ENCODE results near the gene SLC35F3. TPM values are rescaled to one million over a fixed set of nuclear protein-coding genes. Genes with fewer than 3 reads are reported as not detected.

Gene SLC35F3
- total RNA-seq, 1 experiment from 2014 or later = 19.1 TPM

- DNase-seq (ENCODE audit: low read depth, low spot score) (no peak), ATAC-seq (peak; percentile 19; the same call in 1 of the 2 replicates)
- H3K27ac ChIP-seq (ENCODE audit: low read length) = no peak overlapping the region
- BruUV-seq (replicated peaks) = no TSS peak
- peak overlapping the region; percentile 23 to 44; a peak in 3 of 4 replicates for H3K4me3 ChIP-seq (ENCODE audit: low read depth in 2 of 2, low read length in 2 of 2)
- intact Hi-C loops (cut with micrococcal nuclease; ENCODE audit: unreplicated experiment) (loop anchor here (5.0 kb wide), 1 partner anchor 214 kb away; no protein-coding TSS in a partner anchor), in situ Hi-C loops (cut with HindIII; ENCODE audit: low pct_unique_long_range_greater_than_20kb, low sequenced_read_pairs) (no loop called here)
- POLR2A ChIA-PET = no interaction called here
- H3K27me3 ChIP-seq (ENCODE audit: control insufficient read depth, insufficient read depth, low read length) = no peaks in the 10 kb centered on the region
- no peak for TF ChIP-seq REST (IDR thresholded peaks at IDR 0.05; ENCODE audit: insufficient read depth in 1 of 2, low read depth in 2 of 2, low read length in 1 of 2)
- no peak for TF ChIP-seq TCF7L2 (IDR thresholded peaks at IDR 0.05; ENCODE audit: low read depth, low read length)
- no peak for TF ChIP-seq SIN3A (IDR thresholded peaks at IDR 0.05; ENCODE audit: borderline replicate concordance, insufficient read depth, low read depth, low read length)
- TF ChIP-seq CTCF (IDR thresholded peaks at IDR 0.05) = no peak
- TF ChIP-seq POLR2AphosphoS5 (IDR thresholded peaks at IDR 0.05; ENCODE audit: low read depth, low read length) = no peak
- H3K4me1 ChIP-seq (ENCODE audit: control insufficient read depth, insufficient read depth, low read length) = no peaks in the 10 kb centered on the region
- CTCF ChIA-PET = no interaction called here
- H3K36me3 ChIP-seq (ENCODE audit: control insufficient read depth, insufficient read depth, low read length) = no peaks in the 10 kb centered on the region
- H3K9me3 ChIP-seq (ENCODE audit: control insufficient read depth, insufficient read depth, low read depth, low read length) = no peaks in the 10 kb centered on the region
These were observed 421.5 kb downstream of the SLC35F3 start for GRCh38 chr1:234325878-234326496.

- in situ Hi-C loops (cut with HindIII; ENCODE audit: low pct_unique_long_range_greater_than_20kb, low sequenced_read_pairs) = no loop called here
- no TSS peak for BruUV-seq (replicated peaks)
- no peak overlapping the region for H3K27ac ChIP-seq (ENCODE audit: low read length)
- intact Hi-C loops (cut with micrococcal nuclease; ENCODE audit: unreplicated experiment) = loop anchor here (5.0 kb wide), 1 partner anchor 214 kb away; no protein-coding TSS in a partner anchor
- no peaks in the 10 kb centered on the region for H3K36me3 ChIP-seq (ENCODE audit: control insufficient read depth, insufficient read depth, low read length)
- H3K9me3 ChIP-seq (ENCODE audit: control insufficient read depth, insufficient read depth, low read depth, low read length) = no peaks in the 10 kb centered on the region
- no peak for DNase-seq (ENCODE audit: low read depth, low spot score)
- H3K4me3 ChIP-seq (ENCODE audit: low read depth in 2 of 2, low read length in 2 of 2) = peak overlapping the region; percentile 23 to 44; a peak in 3 of 4 replicates
- ChIA-PET CTCF (interaction anchor here (1.1 kb wide), 1 partner anchor 16 kb away, joined by 4 read pairs; no protein-coding TSS in a partner anchor), POLR2A (interaction anchor here (0.7 kb wide), 1 partner anchor 556 kb away, joined by 5 read pairs; no protein-coding TSS in a partner anchor)
- H3K4me1 ChIP-seq (ENCODE audit: control insufficient read depth, insufficient read depth, low read length) = no peaks in the 10 kb centered on the region
- TF ChIP-seq POLR2AphosphoS5 (IDR thresholded peaks at IDR 0.05; ENCODE audit: low read depth, low read length) = no peak
- TF ChIP-seq CTCF (IDR thresholded peaks at IDR 0.05) = peak; percentile 95
- TF ChIP-seq REST (IDR thresholded peaks at IDR 0.05; ENCODE audit: insufficient read depth in 1 of 2, low read depth in 2 of 2, low read length in 1 of 2) = no peak
- peak; percentile 93 for ATAC-seq
- H3K27me3 ChIP-seq (ENCODE audit: control insufficient read depth, insufficient read depth, low read length) = no peaks in the 10 kb centered on the region
These were observed 422.3 kb downstream of the SLC35F3 start for GRCh38 chr1:234326497-234327366.
